ENCODE measurements around the gene MOXD1. TPM values are rescaled to one million over a fixed set of nuclear protein-coding genes. Genes with fewer than 3 reads are reported as not detected.
"Not testable (repeated sequence)": the region's sequence is repeated elsewhere in the genome, so short reads cannot be mapped to it uniquely, and the experiment has no call there.

Gene MOXD1
- total RNA-seq, 1 donor: 19.5 TPM

DNA sequence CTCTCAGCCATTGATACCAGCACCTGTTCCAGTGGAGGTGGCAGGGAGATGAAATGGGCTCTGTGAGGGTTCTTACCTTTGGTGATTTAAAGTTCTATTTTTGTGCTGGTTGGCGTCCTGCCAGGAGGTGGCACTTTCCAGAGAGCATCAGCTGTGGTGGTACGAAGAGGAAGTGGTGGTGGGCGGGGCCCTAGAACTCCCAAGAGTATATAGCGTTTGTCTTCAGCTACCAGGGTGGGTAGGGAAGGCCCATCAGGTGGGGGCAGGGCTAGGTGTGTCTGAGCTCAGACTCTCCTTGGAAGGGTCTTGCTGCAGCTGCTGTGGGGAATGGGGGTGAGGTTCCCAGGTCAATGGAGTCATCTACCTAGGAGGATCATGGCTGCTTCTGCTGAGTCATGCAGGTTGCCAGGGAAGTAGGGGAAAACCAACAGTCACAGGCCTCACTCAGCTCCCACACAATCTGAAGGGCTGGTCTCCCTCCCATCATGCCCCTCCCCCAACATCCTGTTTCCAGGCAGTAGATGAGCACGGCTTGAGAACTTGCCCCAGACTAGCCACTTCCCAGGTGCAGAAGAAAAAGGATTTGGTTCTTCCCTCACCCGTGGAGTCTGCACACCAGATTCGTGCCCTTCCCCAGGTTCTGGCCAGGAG lies 46.6 kb downstream of the MOXD1 start:
- Histone ChIP-seq H3K9me3 (ENCODE audit: low read depth, low read length) (no peaks in the 10 kb centered on the region), H3K79me2 (ENCODE audit: insufficient read depth, low read length) (no peaks in the 10 kb centered on the region), H4K20me1 (ENCODE audit: insufficient read depth, low read length) (no peaks in the 10 kb centered on the region), H3K27me3 (ENCODE audit: insufficient read depth, low read length) (no peaks in the 10 kb centered on the region), H3K36me3 (ENCODE audit: insufficient read depth, low read length) (peaks cover 11% of the 10 kb centered on the region), H3K4me2 (ENCODE audit: insufficient read depth, low read length) (no peak overlapping the region), H3K4me1 (ENCODE audit: insufficient read depth, low read length) (no peaks in the 10 kb centered on the region), H3K4me3 (ENCODE audit: insufficient read depth, low read length) (no peak overlapping the region), H2AFZ (ENCODE audit: low read length) (no peak overlapping the region), H3K27ac (ENCODE audit: low read depth, low read length) (no peak overlapping the region)
- DNase-seq (ENCODE audit: insufficient read length, low spot score, missing footprints): no peak
- TF ChIP-seq, protein P1, sequence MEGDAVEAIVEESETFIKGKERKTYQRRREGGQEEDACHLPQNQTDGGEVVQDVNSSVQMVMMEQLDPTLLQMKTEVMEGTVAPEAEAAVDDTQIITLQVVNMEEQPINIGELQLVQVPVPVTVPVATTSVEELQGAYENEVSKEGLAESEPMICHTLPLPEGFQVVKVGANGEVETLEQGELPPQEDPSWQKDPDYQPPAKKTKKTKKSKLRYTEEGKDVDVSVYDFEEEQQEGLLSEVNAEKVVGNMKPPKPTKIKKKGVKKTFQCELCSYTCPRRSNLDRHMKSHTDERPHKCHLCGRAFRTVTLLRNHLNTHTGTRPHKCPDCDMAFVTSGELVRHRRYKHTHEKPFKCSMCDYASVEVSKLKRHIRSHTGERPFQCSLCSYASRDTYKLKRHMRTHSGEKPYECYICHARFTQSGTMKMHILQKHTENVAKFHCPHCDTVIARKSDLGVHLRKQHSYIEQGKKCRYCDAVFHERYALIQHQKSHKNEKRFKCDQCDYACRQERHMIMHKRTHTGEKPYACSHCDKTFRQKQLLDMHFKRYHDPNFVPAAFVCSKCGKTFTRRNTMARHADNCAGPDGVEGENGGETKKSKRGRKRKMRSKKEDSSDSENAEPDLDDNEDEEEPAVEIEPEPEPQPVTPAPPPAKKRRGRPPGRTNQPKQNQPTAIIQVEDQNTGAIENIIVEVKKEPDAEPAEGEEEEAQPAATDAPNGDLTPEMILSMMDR (IDR thresholded peaks at IDR 0.05; ENCODE audit: extremely low read depth, low read depth, low read length): no peak

DNA sequence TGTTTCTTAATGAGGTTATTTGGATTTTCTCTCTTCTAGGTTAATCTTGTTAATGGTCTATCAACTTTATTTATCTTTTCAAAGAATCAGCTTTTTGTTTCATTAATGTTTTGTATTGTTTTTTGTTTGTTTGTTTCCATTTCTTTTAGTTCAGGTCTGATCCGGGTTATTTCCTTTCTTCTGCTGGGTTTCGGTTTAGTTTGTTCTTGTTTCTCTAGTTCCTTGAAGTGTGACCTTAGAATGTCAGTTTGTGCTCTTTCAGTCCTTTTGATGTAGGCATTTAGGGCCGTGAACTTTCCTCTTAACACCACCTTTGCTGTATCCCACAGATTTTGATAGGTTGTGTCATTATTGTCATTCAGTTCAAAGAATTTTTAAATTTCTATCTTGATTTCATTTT lies 49.3 kb downstream of the MOXD1 start:
- H3K4me1 ChIP-seq (ENCODE audit: insufficient read depth, low read length); H3K79me2 ChIP-seq (ENCODE audit: insufficient read depth, low read length); H3K9me3 ChIP-seq (ENCODE audit: low read depth, low read length); H3K4me2 ChIP-seq (ENCODE audit: insufficient read depth, low read length); H2AFZ ChIP-seq (ENCODE audit: low read length); H3K27ac ChIP-seq (ENCODE audit: low read depth, low read length); H4K20me1 ChIP-seq (ENCODE audit: insufficient read depth, low read length); H3K27me3 ChIP-seq (ENCODE audit: insufficient read depth, low read length); H3K4me3 ChIP-seq (ENCODE audit: insufficient read depth, low read length); DNase-seq (ENCODE audit: insufficient read length, low spot score, missing footprints): not testable (repeated sequence)
- peaks cover 11% of the 10 kb centered on the region for H3K36me3 ChIP-seq (ENCODE audit: insufficient read depth, low read length)

DNA sequence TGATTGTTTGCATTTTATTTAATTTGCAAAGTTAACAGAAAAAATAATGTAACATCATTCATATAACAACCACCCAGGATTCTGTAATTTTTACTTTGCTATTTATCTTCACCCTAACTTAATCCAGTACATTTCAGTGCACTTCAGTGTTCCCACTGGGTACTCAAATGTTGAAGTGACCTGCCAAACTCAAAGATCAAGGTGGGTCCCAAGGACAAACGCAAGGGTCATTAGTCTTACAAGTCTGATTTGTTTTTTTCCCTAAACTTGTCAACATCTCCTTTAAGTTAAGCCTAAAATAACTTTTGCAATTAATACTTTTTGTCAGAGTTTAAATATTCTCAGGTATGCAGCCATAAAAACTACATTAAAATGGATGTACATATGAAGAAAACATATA lies 53.0 kb downstream of the MOXD1 start:
- Histone ChIP-seq H3K9me3 (ENCODE audit: low read depth, low read length) (peaks cover 3% of the 10 kb centered on the region), H3K4me3 (ENCODE audit: insufficient read depth, low read length) (no peak overlapping the region), H3K79me2 (ENCODE audit: insufficient read depth, low read length) (no peaks in the 10 kb centered on the region), H3K36me3 (ENCODE audit: insufficient read depth, low read length) (no peaks in the 10 kb centered on the region), H4K20me1 (ENCODE audit: insufficient read depth, low read length) (no peaks in the 10 kb centered on the region), H3K27me3 (ENCODE audit: insufficient read depth, low read length) (no peaks in the 10 kb centered on the region), H3K4me2 (ENCODE audit: insufficient read depth, low read length) (no peak overlapping the region), H2AFZ (ENCODE audit: low read length) (no peak overlapping the region), H3K4me1 (ENCODE audit: insufficient read depth, low read length) (no peaks in the 10 kb centered on the region), H3K27ac (ENCODE audit: low read depth, low read length) (no peak overlapping the region)
- TF ChIP-seq, protein P1 (IDR thresholded peaks at IDR 0.05; ENCODE audit: extremely low read depth, low read depth, low read length): no peak
- no peak for DNase-seq (ENCODE audit: insufficient read length, low spot score, missing footprints)

DNA sequence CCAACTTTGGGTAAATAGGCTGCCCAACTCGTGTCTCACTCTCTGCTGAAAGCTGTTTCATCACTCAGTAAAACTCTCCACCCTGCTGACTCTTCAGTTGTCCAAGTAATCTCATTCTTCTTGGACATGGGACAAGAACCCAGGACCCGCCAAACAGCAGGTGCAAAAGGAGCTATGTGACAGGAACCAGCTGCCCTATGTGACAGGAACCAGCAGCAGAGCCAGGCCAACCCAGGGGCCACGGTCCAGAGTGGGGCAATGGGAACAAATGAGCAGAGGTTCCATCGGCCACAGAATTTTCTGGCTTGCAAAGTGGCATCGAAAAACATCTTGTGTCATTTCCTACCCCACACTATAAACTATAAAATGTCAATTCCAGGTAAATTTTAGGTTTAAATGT lies 56.5 kb downstream of the MOXD1 start:
- H3K4me3 ChIP-seq (ENCODE audit: insufficient read depth, low read length): no peak overlapping the region
- DNase-seq (ENCODE audit: insufficient read length, low spot score, missing footprints): no peak

More for the DNA sequence above, 56.5 kb downstream of the MOXD1 start:
- Histone ChIP-seq H3K79me2 (ENCODE audit: insufficient read depth, low read length) (no peaks in the 10 kb centered on the region), H3K27me3 (ENCODE audit: insufficient read depth, low read length) (no peaks in the 10 kb centered on the region), H3K4me2 (ENCODE audit: insufficient read depth, low read length) (no peak overlapping the region), H3K4me1 (ENCODE audit: insufficient read depth, low read length) (peaks cover 6% of the 10 kb centered on the region), H3K27ac (ENCODE audit: low read depth, low read length) (no peak overlapping the region), H3K36me3 (ENCODE audit: insufficient read depth, low read length) (no peaks in the 10 kb centered on the region), H4K20me1 (ENCODE audit: insufficient read depth, low read length) (no peaks in the 10 kb centered on the region), H2AFZ (ENCODE audit: low read length) (no peak overlapping the region), H3K9me3 (ENCODE audit: low read depth, low read length) (peaks cover 3% of the 10 kb centered on the region)
- TF ChIP-seq, protein P1 (IDR thresholded peaks at IDR 0.05; ENCODE audit: extremely low read depth, low read depth, low read length): no peak

Data from osteoblast (primary cell).